Daoy (cell line): Measurements from ENCODE around the gene C20orf144. TPM values are rescaled to one million over a fixed set of nuclear protein-coding genes. Genes with fewer than 3 reads are reported as not detected.

Source experiments
- DNase-seq: peaks from one replicate; pipeline ENCODE4 v3.0.0-alpha.2; 2015; ENCODE audit warnings: low read depth
- total RNA-seq: library from RNA; depleted of rRNA; stranded (reverse); fragments of >200 nt; shearing (Covaris generic); gene quantifications from 2 replicates; pipeline ENCODE4 v1.2.3, GENCODE V29; 2014

Gene C20orf144
- total RNA-seq, 1 experiment from 2014 or later = not detected

GRCh38 chr20:33650111-33650752, 11.9 kb upstream of the C20orf144 start:
- DNase-seq = no peak

- DNase-seq = no peak
These were observed 11.2 kb upstream of the C20orf144 start for GRCh38 chr20:33650753-33651561.

GRCh38 chr20:33651562-33652048, 10.5 kb upstream of the C20orf144 start:
- DNase-seq = no peak

- DNase-seq = peak; percentile 63
These were observed 8.8 kb upstream of the C20orf144 start for GRCh38 chr20:33653218-33653899.

DNA sequence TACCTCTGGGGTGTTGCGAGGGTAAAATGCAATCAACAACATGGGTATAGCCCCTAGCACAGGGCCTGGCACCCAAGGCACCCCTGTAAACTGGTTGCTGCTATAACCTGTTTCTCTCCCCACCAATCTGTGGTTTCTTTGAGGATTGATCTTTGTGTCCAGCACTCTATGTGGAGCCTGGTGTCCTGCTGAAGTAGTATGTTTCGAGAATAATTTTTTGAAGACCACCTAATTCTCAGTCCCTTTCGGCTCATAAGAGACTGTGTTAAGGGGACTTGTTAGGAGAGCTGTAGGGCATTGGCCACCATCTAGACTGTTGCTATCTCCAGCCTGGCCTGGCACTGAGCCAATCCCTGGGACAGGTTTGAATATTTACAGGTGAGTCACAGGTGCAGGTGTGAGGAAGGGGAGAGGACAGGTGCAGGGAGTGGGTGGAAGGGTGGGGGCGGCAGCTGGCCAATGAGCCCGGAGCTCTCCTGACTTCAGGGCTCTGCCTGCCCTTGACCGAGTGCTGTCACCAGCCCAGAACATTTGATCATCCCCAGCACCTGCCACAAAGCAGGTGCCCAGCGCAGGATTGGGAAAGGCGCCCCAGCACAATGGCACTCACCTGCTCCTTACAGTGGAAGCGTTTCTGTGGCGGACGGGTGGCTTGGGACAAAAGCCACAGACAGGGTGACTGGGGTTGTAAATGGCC, 8.1 kb upstream of the C20orf144 start:
- DNase-seq = no peak

DNA sequence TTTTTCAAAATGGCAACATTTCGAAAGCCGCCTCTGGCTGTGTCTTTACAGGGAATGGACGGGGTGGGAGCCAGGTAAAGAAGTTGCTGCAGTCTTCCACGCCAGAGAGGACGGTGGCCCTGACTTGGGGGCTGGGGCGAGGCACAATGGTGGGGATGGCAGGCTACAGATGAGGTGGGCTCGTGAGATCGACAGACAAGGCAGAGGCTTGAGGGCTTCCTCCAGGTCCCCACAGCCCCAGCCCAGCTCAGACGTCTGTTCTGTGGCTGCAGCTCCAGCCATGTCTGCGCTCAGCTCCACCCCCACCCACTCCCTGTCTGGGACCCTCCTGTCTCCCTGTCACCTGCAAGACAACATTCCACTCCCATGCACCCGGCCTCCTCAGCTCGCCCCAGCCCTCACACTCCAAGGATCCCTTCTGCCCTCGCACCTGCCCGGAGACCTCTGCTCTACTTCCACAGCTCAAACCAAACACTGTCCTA, 7.4 kb upstream of the C20orf144 start:
- no peak for DNase-seq

DNA sequence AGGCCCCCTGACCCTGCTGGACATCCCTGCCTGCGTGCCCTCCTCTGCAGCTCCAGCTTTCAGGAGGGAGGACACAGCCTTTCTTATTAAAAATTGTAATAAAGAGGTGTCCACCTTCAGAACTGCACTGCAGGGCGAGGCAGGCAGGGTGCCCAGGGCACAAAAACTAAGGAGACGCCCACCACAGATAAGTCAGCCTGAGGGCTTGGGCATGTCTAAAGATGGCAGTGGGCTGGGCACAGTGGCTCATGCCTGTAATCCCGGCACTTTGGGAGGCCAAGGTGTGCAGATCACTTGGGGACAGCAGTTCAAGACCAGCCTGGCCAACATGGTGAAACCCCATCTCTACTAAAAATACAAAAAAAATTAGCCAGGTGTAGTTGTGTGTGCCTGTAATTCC, 7.0 kb upstream of the C20orf144 start:
- no peak for DNase-seq

DNA sequence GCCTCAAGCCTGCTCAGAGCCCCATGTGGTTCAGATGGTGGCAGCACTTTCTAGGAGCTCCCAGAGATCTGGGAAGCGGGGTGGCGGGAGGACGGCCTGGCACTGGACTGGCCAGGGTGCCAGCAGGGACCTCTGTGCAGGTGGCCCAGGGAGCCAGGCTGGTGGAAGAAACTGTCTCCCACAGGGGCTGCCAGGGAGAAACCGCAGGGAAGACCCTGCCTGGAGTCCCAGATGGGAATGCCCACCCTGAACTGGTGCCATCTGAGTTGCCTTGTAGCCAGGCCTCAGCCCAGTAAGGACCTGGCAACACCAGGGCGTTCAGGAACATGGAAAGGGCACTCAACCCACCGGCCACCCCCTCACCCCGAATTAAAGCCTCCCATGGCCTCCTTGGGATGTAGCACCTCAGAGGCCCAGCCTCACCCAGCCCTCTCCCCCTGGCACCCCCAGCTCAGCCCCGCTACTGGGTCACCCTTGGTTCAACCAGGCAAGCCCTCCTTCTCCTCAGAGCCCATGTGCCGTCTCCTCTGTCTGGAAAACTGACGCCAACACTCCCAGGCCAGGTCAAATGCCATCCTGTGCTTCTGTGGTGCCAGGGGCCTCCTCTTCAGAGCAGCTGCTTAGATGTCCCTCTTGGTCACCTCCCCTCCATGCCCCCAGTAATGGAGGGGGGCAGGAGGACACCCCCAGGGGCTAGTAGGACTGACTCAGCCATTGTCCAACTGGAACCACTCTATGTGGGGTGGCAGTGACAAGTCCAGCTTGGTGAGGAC, 5.9 kb upstream of the C20orf144 start:
- DNase-seq = no peak

GRCh38 chr20:33656783-33657703, 5.1 kb upstream of the C20orf144 start:
- no peak for DNase-seq

DNA sequence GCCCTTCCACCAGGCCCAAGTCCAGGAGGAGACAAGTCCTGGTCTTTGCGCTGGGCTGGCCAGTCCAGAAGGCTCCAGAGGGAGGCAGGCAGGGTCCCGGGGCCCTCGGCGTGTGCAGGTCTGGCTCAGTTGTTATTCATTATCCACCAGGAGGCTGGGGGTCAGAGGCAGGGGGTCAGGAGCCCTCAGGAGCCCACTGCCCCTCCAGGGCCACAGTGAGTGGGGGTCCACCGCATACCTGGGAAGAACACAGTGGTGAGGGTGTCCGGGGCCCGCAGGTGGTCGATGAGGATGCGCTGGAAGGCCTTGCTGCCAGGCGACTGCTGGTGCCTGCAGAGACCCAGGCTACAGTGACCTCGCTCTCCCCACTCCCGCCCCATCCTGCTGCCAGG, 4.4 kb upstream of the C20orf144 start:
- DNase-seq = no peak

- no peak for DNase-seq
These were observed 3.6 kb upstream of the C20orf144 start for GRCh38 chr20:33658510-33658909.

GRCh38 chr20:33658929-33659328, 3.2 kb upstream of the C20orf144 start:
- DNase-seq = no peak

- no peak for DNase-seq
These were observed 2.6 kb upstream of the C20orf144 start for GRCh38 chr20:33659341-33660034.

DNA sequence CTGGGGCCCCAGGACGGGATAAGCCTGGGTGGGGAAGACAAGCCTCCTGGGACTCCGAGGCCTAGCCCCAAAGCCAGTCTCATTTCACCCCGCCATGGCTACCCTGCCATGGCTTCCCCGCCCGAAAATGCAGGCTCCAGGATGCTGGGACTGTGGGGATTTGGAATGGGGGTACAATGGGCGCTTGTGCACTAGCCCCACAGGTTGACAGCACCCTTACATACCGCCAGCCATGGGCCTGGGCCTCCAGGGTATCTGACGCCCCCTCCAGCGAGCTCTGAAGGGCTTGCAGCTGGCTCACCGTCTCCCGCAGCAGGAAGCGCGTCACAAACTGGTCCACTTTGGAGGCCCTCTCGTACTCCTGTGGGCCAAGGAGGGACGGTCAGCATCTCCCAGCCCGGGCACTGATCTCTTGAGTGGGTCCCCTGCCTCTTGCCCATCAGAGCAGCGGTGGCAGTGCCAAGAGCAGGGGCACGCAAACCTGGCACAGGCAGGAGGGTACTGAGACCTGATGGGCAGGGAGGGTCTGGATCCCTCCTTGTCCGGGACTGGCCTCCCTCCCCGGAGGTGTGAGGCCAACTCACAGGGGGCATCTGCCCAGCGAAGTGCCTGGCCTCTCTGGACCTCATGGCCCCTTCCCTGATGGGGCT, 2.0 kb upstream of the C20orf144 start:
- no peak for DNase-seq

DNA sequence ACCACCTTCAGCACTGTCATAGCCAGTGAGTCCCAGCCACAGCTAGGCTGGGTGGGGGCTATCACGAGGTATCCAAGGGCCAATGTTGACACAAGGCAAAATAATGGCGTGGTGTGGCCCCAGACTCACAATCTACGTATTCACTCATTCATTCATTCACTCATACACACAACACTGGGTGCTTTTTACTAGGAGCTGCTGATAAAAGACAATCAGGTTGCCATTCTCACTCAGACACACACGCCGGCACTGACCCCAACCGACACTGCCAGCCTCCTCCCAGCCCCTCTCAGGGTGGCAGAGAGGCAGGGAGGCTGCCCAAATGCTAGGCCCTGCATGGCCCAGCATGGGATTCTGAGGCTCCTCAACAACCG, 1.5 kb upstream of the C20orf144 start:
- no peak for DNase-seq

DNA sequence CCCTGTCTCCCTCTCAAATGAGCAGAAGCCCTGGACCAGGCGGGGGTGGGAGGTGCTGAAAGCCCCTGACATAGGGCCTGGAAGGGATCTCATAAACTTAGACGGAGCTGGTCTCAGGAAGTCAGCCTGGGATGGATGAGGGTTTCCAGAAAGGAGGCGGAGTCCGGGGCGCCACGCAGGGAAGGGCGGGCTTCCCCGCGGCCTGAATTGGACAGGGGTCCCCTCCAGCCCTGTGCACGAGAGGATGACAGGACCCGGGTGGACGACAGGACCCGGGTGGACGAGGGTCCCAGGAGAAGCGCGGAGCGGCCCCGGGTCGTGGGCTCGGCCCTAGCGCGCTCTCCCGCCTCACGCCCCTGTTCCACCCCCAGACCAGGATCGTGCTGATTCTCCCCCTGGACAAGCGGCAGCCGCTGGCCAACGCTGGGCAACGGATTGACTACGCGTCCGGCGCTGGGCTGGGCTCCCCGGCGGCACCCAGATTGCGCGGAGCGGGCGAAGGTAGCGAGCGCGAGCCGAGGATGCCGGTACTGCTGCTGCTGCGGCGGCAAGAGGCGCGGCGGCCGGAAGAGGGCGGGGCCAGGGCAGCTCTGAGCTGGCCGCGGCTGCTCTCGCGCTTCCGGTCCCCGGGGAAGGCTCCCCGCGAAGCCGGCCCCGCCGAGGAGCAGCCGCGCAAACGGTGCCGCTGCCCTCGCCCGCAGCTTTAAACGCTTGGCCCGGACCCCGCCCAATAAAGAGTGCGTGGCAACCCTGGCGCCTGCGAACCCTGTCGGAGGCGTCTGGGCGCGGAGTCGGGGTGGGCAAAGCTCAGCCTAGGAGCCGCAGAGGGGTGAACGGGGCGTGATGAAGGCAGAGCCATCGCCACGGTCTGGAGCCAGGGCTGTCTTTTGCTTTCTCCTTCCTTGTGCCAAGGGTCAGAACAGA, 1.3 kb downstream of the C20orf144 start:
- peak; percentile 90 for DNase-seq

DNA sequence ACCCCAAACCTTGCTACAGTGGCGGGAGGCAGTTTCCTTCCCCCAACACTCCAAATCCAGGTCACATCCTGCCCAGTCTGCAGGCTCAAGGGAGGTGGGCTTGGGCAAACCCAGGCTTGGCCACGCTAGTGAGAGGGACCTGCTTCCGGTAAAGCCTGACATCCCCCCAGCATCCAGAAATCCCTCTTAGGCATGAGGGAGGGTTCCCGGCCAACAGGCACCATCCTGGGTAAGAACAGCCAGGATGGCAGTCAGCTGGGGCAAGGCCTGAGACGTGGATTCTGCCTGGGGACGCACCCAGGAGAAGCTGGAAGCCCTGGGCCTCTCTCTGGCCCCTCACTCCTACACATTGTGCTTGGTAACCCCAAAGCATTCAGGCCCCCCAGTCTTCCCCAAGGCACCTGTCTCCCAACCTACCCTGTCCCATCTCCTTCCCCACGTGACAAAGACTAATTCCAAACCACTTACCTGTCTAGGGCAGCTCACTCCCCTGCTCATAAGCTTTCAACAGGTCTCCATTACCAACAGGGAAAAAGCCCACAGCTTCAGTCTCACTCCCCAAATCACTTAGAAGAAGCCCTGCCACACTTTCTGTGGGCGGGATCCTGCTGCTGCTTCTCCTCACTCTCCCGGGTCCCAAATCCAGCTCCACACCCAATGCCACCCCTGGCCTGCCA, 2.1 kb downstream of the C20orf144 start:
- DNase-seq = no peak
